Measurements from ENCODE around the gene CYP3A4. TPM values are rescaled to one million over a fixed set of nuclear protein-coding genes. Genes with fewer than 3 reads are reported as not detected.

The CYP3A4 gene
- total RNA-seq, 3 donors from 2014 or later (not counting 1 experiment from before 2014, with no cell fraction given) = not detected

GRCh38 chr7:99733003-99733402, 51.0 kb downstream of the CYP3A4 start:
- H3K9me3 ChIP-seq (ENCODE audit: control insufficient read depth, insufficient read depth, low read length) = no peaks in the 10 kb centered on the region
- H3K27ac ChIP-seq (ENCODE audit: low read length) = no peak overlapping the region
- no peaks in the 10 kb centered on the region for H3K27me3 Mint-ChIP-seq (ENCODE audit: low read depth in 2 of 2)
- no peak for DNase-seq
- TF ChIP-seq, protein P1, sequence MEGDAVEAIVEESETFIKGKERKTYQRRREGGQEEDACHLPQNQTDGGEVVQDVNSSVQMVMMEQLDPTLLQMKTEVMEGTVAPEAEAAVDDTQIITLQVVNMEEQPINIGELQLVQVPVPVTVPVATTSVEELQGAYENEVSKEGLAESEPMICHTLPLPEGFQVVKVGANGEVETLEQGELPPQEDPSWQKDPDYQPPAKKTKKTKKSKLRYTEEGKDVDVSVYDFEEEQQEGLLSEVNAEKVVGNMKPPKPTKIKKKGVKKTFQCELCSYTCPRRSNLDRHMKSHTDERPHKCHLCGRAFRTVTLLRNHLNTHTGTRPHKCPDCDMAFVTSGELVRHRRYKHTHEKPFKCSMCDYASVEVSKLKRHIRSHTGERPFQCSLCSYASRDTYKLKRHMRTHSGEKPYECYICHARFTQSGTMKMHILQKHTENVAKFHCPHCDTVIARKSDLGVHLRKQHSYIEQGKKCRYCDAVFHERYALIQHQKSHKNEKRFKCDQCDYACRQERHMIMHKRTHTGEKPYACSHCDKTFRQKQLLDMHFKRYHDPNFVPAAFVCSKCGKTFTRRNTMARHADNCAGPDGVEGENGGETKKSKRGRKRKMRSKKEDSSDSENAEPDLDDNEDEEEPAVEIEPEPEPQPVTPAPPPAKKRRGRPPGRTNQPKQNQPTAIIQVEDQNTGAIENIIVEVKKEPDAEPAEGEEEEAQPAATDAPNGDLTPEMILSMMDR (IDR thresholded peaks at IDR 0.05) = no peak
- ATAC-seq = no peak
- no peaks in the 10 kb centered on the region for H3K36me3 Mint-ChIP-seq
- H3K4me1 ChIP-seq (ENCODE audit: control insufficient read depth, insufficient read depth, low read length) = no peaks in the 10 kb centered on the region
- no peaks in the 10 kb centered on the region for H3K36me3 ChIP-seq (ENCODE audit: control insufficient read depth, insufficient read depth, low read length)
- no peak overlapping the region for H3K27ac Mint-ChIP-seq
- WGBS (ENCODE audit: insufficient coverage) = 85% methylated on average over 3 of the region's 3 CpGs
- H3K4me3 ChIP-seq (ENCODE audit: low read length) = no peak overlapping the region
- H3K4me1 Mint-ChIP-seq = no peaks in the 10 kb centered on the region
- no peak overlapping the region for H3K4me3 Mint-ChIP-seq
- intact Hi-C loops (cut with micrococcal nuclease) = no loop called here
- H3K9me3 Mint-ChIP-seq = no peaks in the 10 kb centered on the region
- no peaks in the 10 kb centered on the region for H3K27me3 ChIP-seq (ENCODE audit: control insufficient read depth, insufficient read depth, low read length)

DNA sequence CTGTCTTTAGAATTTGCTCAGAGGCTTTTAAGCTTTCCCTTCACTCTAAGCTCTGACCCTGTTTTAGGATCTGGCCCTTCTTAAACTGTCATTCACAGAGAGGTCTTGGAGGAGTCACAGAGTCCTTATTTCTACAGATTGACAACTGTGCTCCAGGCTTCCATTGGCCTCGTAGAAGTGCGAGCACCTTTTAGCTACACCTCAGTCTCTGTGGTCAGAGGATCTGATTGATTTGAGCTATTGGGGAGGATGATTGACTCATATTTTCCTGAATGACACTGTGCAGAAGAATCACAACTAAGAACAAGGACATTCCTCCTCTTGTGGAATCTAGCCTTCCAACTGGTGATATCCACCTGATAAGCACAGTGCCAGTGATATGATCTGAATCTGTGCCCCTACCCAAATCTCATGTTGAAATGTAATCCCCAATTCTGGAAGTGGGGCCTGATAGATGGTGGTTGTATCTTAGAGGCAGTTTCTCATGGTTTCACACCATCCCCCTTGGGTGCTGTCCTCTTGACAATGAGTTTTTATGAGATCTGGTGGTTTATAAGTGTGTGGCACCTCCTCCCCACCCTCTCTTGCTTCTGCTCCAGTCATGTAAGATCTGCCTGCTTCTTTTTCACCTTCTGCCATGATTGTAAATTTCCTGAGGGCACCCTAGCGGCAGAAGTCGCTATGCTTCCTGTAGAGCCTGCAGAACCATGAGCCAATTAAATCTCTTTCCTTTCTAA, 52.2 kb downstream of the CYP3A4 start:
- Histone ChIP-seq H3K36me3 (ENCODE audit: control insufficient read depth, insufficient read depth, low read length) (no peaks in the 10 kb centered on the region), H3K27me3 (ENCODE audit: control insufficient read depth, insufficient read depth, low read length) (no peaks in the 10 kb centered on the region), H3K27ac (ENCODE audit: low read length) (no peak overlapping the region), H3K4me1 (ENCODE audit: control insufficient read depth, insufficient read depth, low read length) (no peaks in the 10 kb centered on the region), H3K4me3 (ENCODE audit: low read length) (no peak overlapping the region), H3K9me3 (ENCODE audit: control insufficient read depth, insufficient read depth, low read length) (no peaks in the 10 kb centered on the region)
- WGBS (ENCODE audit: insufficient coverage) = 96% methylated on average over 2 of the region's 4 CpGs
- TF ChIP-seq, protein P1 (IDR thresholded peaks at IDR 0.05) = no peak
- Mint-ChIP-seq H3K4me1 (no peaks in the 10 kb centered on the region), H3K27me3 (ENCODE audit: low read depth in 2 of 2) (no peaks in the 10 kb centered on the region), H3K36me3 (no peaks in the 10 kb centered on the region), H3K9me3 (no peaks in the 10 kb centered on the region), H3K27ac (no peak overlapping the region), H3K4me3 (no peak overlapping the region)
- DNase-seq = no peak
- intact Hi-C loops (cut with micrococcal nuclease) = no loop called here
- ATAC-seq = no peak

GRCh38 chr7:99730992-99731391, 53.0 kb downstream of the CYP3A4 start:
- no peak for DNase-seq
- ATAC-seq = no peak
- H3K27ac Mint-ChIP-seq = no peak overlapping the region
- H3K4me1 Mint-ChIP-seq = no peaks in the 10 kb centered on the region
- intact Hi-C loops (cut with micrococcal nuclease) = no loop called here
- no peaks in the 10 kb centered on the region for H3K9me3 Mint-ChIP-seq
- Histone ChIP-seq H3K4me3 (ENCODE audit: low read length) (no peak overlapping the region), H3K4me1 (ENCODE audit: control insufficient read depth, insufficient read depth, low read length) (no peaks in the 10 kb centered on the region), H3K27me3 (ENCODE audit: control insufficient read depth, insufficient read depth, low read length) (no peaks in the 10 kb centered on the region), H3K36me3 (ENCODE audit: control insufficient read depth, insufficient read depth, low read length) (no peaks in the 10 kb centered on the region), H3K27ac (ENCODE audit: low read length) (no peak overlapping the region), H3K9me3 (ENCODE audit: control insufficient read depth, insufficient read depth, low read length) (no peaks in the 10 kb centered on the region)
- 81% methylated on average over 3 of the region's 3 CpGs for WGBS (ENCODE audit: insufficient coverage)
- no peaks in the 10 kb centered on the region for H3K27me3 Mint-ChIP-seq (ENCODE audit: low read depth in 2 of 2)
- no peak overlapping the region for H3K4me3 Mint-ChIP-seq
- no peaks in the 10 kb centered on the region for H3K36me3 Mint-ChIP-seq
- TF ChIP-seq, protein P1 (IDR thresholded peaks at IDR 0.05) = no peak

Data from natural killer cell (primary cell).